HS-27A (cell line): Measurements from ENCODE around the gene DYRK2.

Experiments
- DNase-seq: peaks from one replicate; pipeline ENCODE4 v3.0.0-alpha.2; 2012; ENCODE audit warnings: low read depth, missing footprints

Gene DYRK2

DNA sequence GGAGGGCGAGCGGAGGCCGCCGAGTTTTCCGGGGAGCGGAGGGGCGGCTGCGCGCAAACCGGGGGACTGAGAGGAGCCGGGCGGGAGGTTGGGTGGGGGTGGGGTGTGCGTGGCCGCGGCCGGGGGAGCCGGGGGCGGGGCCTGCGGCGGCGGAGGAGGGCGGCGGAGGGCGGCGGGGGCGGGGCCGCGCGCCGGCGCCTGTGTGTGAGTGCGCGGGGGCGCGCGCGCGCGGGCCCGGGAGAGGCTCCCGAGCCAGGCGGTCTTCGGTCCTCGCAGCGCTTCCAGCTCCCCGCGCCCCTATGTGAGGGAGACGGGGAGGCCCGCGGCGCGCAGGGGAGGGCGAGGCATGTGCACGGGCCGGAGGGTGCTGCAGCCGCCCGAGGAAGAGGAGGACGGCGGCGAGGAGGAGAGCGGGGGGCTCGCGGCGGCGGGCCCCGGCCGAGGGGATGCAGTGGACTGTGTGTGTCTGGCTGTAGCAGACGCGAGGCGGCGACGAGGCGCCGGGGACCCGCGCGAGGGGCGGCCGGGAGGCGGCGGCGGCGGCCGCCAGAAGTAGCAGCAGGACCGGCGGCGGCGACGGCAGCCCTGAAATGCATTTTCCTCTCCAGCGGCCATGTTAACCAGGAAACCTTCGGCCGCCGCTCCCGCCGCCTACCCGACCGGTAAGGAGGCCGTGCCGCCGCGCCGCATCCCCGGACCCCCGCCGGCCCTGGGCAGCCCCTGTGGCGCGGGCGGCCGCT, at the start of gene DYRK2:
Gene DYRK2 (plus strand): TSS at position 225 of the 740 bp plus-strand sequence. CDS start 389 bp downstream, at position 614.
- no peak for DNase-seq

- DNase-seq = no peak
Measured at GRCh38 chr12:67599691-67600090, 48.9 kb upstream of the DYRK2 start.

- no peak for DNase-seq
Measured at GRCh38 chr12:67601126-67601525, 47.4 kb upstream of the DYRK2 start.

GRCh38 chr12:67609226-67609870, 39.2 kb upstream of the DYRK2 start:
- no peak for DNase-seq

- no peak for DNase-seq
Measured at GRCh38 chr12:67613040-67613439, 35.5 kb upstream of the DYRK2 start.

DNA sequence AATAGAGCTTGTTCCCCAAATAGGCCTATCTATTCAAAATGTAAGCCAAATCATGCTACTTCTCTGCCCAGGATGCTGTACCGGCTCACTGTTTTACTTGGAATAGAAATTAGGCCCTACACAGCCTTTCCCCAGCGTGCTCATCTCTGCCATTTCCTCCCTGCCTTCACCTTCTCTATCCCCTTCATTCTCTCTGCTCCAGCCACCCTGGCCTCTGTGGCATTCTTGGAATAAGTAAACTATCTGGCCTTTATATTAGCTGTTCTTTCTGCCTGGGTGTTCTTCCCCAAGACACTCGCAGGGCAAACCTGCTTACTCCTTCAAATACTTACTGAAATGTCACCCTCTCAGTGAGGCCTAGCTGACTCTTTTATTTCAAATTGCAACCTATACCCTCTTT, 30.9 kb upstream of the DYRK2 start:
- DNase-seq = no peak

DNA sequence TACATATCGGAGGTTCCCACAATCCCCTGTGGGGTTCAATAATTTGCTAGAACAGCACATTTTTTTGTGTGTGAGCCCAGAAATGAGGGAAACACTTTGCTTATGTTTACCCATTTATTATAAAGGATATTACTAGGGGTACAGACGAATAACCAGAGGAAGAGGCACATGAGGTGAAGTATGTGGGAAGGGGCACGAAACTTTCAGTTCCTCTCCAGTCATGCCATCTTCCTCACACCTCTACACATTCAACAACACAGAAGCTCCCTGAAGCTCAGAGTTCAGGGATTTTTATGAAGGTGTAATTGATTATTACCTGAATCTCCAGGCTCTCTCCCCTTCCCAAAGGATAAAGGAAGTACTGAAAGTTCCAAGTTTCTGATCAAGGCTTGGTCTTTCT, 30.2 kb upstream of the DYRK2 start:
- DNase-seq = no peak

DNA sequence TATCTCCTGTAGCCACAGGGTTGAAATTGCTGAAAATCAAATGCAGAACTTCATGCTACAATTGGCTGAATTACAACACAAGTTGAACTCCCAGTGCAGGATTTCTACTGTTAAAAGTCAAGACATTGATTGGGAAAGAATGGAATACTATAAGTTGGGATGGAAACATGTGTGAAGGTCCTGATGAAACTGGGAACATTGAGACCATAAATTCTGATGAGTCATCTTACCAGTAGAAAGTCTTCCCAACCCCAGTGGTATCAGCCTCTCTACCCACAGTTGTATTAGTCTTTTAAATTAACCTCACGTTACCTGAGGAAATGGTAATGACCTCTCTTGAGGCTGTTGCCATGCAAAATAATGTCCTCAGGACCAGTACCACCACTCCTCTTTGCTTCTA, 27.4 kb upstream of the DYRK2 start:
- DNase-seq = no peak

GRCh38 chr12:67621926-67622325, 26.6 kb upstream of the DYRK2 start:
- DNase-seq = no peak

DNA sequence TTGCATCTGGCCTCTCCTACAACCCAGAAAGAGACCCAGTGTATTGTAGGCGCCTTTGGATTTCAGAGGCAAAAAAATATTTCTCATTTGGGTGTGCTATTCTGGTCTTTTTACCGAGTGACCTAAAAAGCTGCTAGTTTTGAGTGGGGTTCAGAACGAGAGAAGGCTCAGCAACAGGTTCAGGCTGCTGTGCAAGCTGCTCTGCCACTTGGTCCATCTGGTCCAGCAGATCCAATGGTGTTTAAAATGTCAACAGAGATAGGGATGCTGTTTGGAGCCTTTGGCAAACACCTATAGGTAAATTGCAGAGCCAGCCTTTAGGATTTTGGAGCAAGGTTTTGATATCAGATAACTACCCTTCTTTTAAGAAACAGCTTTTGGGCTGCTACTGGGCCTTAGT, 25.3 kb upstream of the DYRK2 start:
- DNase-seq = no peak

- DNase-seq = no peak
Measured at GRCh38 chr12:67624355-67624754, 24.2 kb upstream of the DYRK2 start.

DNA sequence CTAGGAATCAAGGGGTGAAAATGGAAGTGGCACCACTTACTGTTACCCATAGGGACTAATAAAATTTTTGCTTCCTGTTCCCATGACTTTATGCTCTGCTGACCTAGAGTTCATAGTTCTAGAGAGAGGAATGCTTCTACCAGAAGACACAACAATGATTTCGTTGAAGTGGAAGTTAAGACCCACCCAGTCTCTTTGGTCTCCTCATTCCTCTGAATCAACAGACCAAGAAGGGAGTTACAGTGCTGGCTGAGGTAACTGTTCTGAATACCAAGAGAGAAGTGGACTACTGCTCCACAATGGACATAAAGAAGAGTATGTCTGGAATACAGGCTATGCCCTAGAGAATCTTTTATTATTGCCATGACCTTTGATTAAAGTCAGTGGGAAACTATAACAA, 23.5 kb upstream of the DYRK2 start:
- DNase-seq = no peak

- no peak for DNase-seq
Measured at GRCh38 chr12:67626156-67626555, 22.4 kb upstream of the DYRK2 start.

DNA sequence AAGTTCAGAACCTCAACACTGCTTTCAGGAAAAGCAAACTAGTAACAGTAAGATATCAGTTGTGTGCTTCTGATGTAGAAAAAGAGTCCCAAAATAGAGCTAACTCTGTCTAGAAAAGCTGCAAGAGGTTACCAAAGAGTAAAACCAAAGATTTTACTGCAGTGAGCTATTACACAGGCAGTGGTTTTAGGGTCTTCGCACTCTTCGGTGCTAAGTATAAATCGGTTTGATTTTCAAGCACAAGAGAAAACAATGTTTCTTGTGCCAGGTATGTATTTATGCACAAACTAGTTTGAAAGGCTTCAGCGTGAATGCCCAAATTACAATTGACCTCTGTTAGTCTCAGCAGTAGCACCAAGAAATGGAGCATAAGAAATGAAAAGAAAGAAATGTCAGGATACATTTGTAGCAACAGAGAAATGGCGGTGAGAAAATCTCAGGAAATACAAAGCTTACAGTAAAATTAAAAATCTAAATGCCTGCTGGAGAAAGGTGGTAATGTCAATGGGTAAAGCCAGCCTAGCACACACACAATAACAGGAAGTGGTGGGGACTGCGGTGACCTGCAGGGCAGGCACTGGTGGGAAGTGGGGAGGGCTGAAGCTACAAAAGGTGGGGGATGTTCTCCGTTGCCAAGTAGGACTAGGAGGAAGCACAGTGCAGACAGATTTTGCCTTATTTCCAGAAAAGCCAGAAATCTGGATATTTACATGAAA, 18.0 kb upstream of the DYRK2 start:
- DNase-seq = no peak

GRCh38 chr12:67632005-67632404, 16.5 kb upstream of the DYRK2 start:
- DNase-seq = no peak

DNA sequence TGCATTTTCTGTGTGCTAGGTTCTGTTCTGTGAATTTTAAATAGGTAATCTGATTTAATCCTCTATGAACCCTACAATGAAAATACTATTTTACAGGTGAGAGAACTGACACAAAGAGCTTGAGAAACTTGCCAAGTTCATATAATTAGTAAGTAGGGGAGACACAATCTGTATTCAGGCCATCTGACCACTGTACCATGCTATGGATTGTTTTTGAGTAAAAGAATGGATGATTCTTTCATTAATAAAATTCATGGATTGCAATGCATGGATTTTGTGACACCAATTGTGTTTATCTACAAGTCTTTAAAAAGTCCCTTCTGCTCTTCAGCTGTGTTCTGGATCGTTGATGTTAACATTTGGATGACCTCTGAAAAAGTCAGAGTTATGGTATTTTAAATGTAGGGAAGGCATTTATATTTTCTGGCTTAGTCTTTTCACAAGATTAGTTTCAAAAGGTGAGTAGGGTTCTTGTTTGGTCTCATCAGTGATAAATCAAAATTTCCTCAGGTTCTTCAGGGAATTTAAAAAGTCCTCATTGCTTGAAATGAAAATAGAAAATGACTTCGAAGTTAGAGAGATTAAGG, 15.4 kb upstream of the DYRK2 start:
- no peak for DNase-seq

GRCh38 chr12:67633708-67634107, 14.8 kb upstream of the DYRK2 start:
- DNase-seq = no peak

GRCh38 chr12:67634303-67634761, 14.2 kb upstream of the DYRK2 start:
- no peak for DNase-seq

DNA sequence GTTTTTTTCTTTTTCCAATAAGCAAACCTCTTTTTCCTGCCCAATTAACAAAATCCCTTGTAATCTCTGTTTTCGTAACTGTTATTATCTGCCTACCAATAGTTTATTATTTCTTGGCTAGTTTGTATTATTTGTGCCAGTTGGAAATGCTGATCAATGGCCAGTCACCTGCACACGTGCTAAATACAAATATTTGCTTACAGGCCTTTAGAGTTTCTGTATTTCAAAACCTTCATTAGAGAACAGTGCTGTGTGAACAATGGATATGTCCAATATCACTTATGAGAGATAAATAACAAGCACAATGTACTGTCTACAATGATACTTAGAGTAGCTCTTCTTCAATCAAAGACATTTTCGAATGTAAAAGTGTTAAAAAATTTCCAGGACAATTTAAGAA, 10.8 kb upstream of the DYRK2 start:
- no peak for DNase-seq

GRCh38 chr12:67638694-67639093, 9.9 kb upstream of the DYRK2 start:
- no peak for DNase-seq

GRCh38 chr12:67640863-67641262, 7.7 kb upstream of the DYRK2 start:
- DNase-seq = no peak

DNA sequence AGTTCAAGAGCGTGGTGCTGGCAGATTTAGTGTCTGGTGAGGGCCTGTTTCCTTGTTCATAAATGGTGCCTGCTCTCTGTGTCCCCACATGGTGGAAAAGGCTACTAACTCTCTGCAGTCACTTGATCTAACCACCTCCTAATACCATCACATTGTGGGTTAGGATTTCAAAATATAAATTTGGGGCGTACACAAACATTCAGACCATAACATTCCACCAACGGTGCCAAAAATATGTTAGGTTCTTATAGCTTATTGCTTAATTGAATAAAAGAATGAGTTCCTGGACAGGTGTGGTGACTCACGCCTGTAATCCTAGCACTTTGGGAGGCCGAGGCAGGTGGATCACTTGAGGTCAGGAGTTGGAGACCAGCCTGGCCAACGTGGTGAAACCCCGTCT, 3.4 kb upstream of the DYRK2 start:
- DNase-seq = no peak

DNA sequence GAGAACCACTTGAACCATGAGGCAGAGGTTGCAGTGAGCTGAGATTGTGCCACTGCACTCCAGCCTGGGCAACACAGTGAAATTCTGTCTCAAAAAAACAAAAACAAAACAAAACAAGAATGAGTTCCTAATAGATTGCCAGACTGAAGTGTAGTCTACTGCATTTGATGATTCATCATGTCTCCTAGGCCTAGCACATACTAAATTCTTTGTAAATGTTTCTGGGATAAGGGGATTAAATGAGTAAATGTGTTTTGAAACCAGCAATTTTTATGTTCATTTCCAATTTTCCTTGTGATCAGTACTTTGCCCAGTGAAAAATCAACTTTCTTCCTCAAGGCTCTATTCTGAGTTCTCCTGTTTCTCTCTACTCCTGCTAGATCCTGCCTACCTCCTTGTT, 2.9 kb upstream of the DYRK2 start:
- no peak for DNase-seq
